WTC11 (cell line): ENCODE results near the gene OTOR.

Experiments
- CTCF ChIP-seq: fragments of 200-600 bp; IDR thresholded peaks from 2 replicates; pipeline ENCODE4 v1.8.0; 2022; ENCODE audit warnings: antibody characterized with exemption
- E2F1 ChIP-seq: sonication (generic); formaldehyde crosslinking; IDR thresholded peaks from 2 replicates; pipeline ENCODE4 v1.8.0; 2022; ENCODE audit warnings: mild to moderate bottlenecking, missing genetic modification reagents
- ELF4 ChIP-seq: sonication (generic); formaldehyde crosslinking; IDR thresholded peaks from 2 replicates; pipeline ENCODE4 v1.8.1; 2022; ENCODE audit warnings: low read depth, mild to moderate bottlenecking, moderate library complexity, missing genetic modification reagents
- GTF2I ChIP-seq: fragments of 250-450 bp; sonication (Bioruptor Pico); conservative IDR thresholded peaks from 2 replicates; pipeline ENCODE4 v1.4.0; 2021; ENCODE audit warnings: mild to moderate bottlenecking
- IRF1 ChIP-seq: sonication (generic); formaldehyde crosslinking; IDR thresholded peaks from 2 replicates; pipeline ENCODE4 v1.8.0; 2023; ENCODE audit warnings: missing genetic modification reagents
- NFE2L1 ChIP-seq: sonication (generic); formaldehyde crosslinking; IDR thresholded peaks from 2 replicates; pipeline ENCODE4 v1.8.1; 2023; ENCODE audit warnings: missing genetic modification reagents
- NFYB ChIP-seq: sonication (generic); formaldehyde crosslinking; conservative IDR thresholded peaks from 2 replicates; pipeline ENCODE4 v1.8.0; 2022; ENCODE audit warnings: low read depth, missing genetic modification reagents
- NR2C2 ChIP-seq: sonication (generic); formaldehyde crosslinking; IDR thresholded peaks from 2 replicates; pipeline ENCODE4 v1.8.0; 2022; ENCODE audit warnings: mild to moderate bottlenecking, missing genetic modification reagents
- ZBTB21 ChIP-seq: sonication (generic); formaldehyde crosslinking; IDR thresholded peaks from 2 replicates; pipeline ENCODE4 v1.8.1; 2023; ENCODE audit warnings: mild to moderate bottlenecking, missing genetic modification reagents, borderline replicate concordance
- ZNF121 ChIP-seq: sonication (generic); formaldehyde crosslinking; IDR thresholded peaks from 2 replicates; pipeline ENCODE4 v1.8.0; 2023; ENCODE audit warnings: missing genetic modification reagents
- TF ChIP-seq, protein P1 (sequence below): sonication (generic); formaldehyde crosslinking; IDR thresholded peaks from 2 replicates; pipeline ENCODE4 v1.8.0; 2022; ENCODE audit warnings: mild to moderate bottlenecking, missing genetic modification reagents
- TF ChIP-seq, protein P2 (sequence below): sonication (generic); formaldehyde crosslinking; IDR thresholded peaks from 2 replicates; pipeline ENCODE4 v1.8.0; 2022; ENCODE audit warnings: mild to moderate bottlenecking, missing genetic modification reagents
- TF ChIP-seq, protein P3 (sequence below): sonication (generic); formaldehyde crosslinking; conservative IDR thresholded peaks from 2 replicates; pipeline ENCODE4 v1.8.1; 2022; ENCODE audit warnings: mild to moderate bottlenecking, missing genetic modification reagents

GRCh38 chr20:16745204-16745603 lies 3.0 kb upstream of the OTOR start:
- no peak for TF ChIP-seq CTCF
- no peak for TF ChIP-seq ZBTB21
- no peak for TF ChIP-seq GTF2I
- no peak for TF ChIP-seq NR2C2
- no peak for TF ChIP-seq NFE2L1 (CRISPR knock-in tag)
- no peak for TF ChIP-seq ELF4 (CRISPR knock-in tag)
- no peak for TF ChIP-seq IRF1 (CRISPR knock-in tag)
- no peak for TF ChIP-seq E2F1 (CRISPR knock-in tag)
- TF ChIP-seq, protein P1, sequence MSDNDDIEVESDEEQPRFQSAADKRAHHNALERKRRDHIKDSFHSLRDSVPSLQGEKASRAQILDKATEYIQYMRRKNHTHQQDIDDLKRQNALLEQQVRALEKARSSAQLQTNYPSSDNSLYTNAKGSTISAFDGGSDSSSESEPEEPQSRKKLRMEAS (CRISPR knock-in tag) = no peak
- TF ChIP-seq ZNF121 (CRISPR knock-in tag) = no peak
- no peak for TF ChIP-seq NFYB
- TF ChIP-seq, protein P2, sequence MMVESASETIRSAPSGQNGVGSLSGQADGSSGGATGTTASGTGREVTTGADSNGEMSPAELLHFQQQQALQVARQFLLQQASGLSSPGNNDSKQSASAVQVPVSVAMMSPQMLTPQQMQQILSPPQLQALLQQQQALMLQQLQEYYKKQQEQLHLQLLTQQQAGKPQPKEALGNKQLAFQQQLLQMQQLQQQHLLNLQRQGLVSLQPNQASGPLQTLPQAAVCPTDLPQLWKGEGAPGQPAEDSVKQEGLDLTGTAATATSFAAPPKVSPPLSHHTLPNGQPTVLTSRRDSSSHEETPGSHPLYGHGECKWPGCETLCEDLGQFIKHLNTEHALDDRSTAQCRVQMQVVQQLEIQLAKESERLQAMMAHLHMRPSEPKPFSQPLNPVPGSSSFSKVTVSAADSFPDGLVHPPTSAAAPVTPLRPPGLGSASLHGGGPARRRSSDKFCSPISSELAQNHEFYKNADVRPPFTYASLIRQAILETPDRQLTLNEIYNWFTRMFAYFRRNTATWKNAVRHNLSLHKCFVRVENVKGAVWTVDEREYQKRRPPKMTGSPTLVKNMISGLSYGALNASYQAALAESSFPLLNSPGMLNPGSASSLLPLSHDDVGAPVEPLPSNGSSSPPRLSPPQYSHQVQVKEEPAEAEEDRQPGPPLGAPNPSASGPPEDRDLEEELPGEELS (CRISPR knock-in tag) = no peak
- TF ChIP-seq, protein P3, sequence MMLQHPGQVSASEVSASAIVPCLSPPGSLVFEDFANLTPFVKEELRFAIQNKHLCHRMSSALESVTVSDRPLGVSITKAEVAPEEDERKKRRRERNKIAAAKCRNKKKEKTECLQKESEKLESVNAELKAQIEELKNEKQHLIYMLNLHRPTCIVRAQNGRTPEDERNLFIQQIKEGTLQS (CRISPR knock-in tag) = no peak
